Adipocyte (in vitro differentiated cells): ENCODE results near the gene APP.
A peak's percentile ranks its signal among the peaks of the same experiment; 100 is the strongest.

Source experiments
- DNase-seq: peaks from one replicate; pipeline ENCODE4 v3.0.0-alpha.2; 2015; ENCODE audit warnings: low read depth
- H3K27me3 ChIP-seq: replicated peaks from 2 replicates; pipeline ENCODE4 v1.7.0; 2013; ENCODE audit warnings: mild to moderate bottlenecking, low read length, moderate library complexity; ENCODE audit not compliant: control insufficient read depth, insufficient read depth
- H3K36me3 ChIP-seq: 2 replicates; pipeline ENCODE4 v1.7.0; 2013; ENCODE audit warnings: low read length, mild to moderate bottlenecking, moderate library complexity; ENCODE audit not compliant: control insufficient read depth, insufficient read depth, severe bottlenecking
- H3K4me1 ChIP-seq: 2 replicates; pipeline ENCODE4 v1.7.0; 2013; ENCODE audit warnings: mild to moderate bottlenecking, low read length, moderate library complexity; ENCODE audit not compliant: control insufficient read depth, insufficient read depth
- H3K4me3 ChIP-seq: 2 replicates; pipeline ENCODE4 v1.7.0; 2013; ENCODE audit warnings: mild to moderate bottlenecking, low read length, moderate library complexity
- H3K9ac ChIP-seq: 2 replicates; pipeline ENCODE4 v1.7.0; 2013; ENCODE audit warnings: mild to moderate bottlenecking, low read length, moderate library complexity
- H3K9me3 ChIP-seq: 2 replicates; pipeline ENCODE4 v1.7.0; 2013; ENCODE audit warnings: mild to moderate bottlenecking, low read length, moderate library complexity; ENCODE audit not compliant: control insufficient read depth

The APP gene

GRCh38 chr21:26159869-26160268, 10.7 kb downstream of the APP start:
- H3K9me3 ChIP-seq: no peaks in the 10 kb centered on the region
- H3K4me3 ChIP-seq: no peak overlapping the region
- no peak for DNase-seq
- no peaks in the 10 kb centered on the region for H3K36me3 ChIP-seq
- no peaks in the 10 kb centered on the region for H3K4me1 ChIP-seq
- no peak overlapping the region for H3K9ac ChIP-seq
- no peaks in the 10 kb centered on the region for H3K27me3 ChIP-seq

- peaks cover 4% of the 10 kb centered on the region for H3K4me1 ChIP-seq
- DNase-seq: no peak
- no peaks in the 10 kb centered on the region for H3K36me3 ChIP-seq
- no peaks in the 10 kb centered on the region for H3K9me3 ChIP-seq
- no peak overlapping the region for H3K9ac ChIP-seq
- H3K4me3 ChIP-seq: no peak overlapping the region
- no peaks in the 10 kb centered on the region for H3K27me3 ChIP-seq
These were observed 12.8 kb downstream of the APP start for GRCh38 chr21:26157801-26158200.

GRCh38 chr21:26154753-26155152, 15.8 kb downstream of the APP start:
- H3K4me1 ChIP-seq: peaks cover 4% of the 10 kb centered on the region

GRCh38 chr21:26153758-26154157, 16.8 kb downstream of the APP start:
- no peaks in the 10 kb centered on the region for H3K9me3 ChIP-seq
- H3K27me3 ChIP-seq: no peaks in the 10 kb centered on the region
- DNase-seq: peak; percentile 87
- no peaks in the 10 kb centered on the region for H3K36me3 ChIP-seq
- H3K4me3 ChIP-seq: no peak overlapping the region
- H3K9ac ChIP-seq: no peak overlapping the region
- peaks cover 13% of the 10 kb centered on the region for H3K4me1 ChIP-seq

More at GRCh38 chr21:26154753-26155152, 15.8 kb downstream of the APP start:
- Histone ChIP-seq H3K36me3 (no peaks in the 10 kb centered on the region), H3K9ac (no peak overlapping the region), H3K4me3 (no peak overlapping the region), H3K9me3 (no peaks in the 10 kb centered on the region), H3K27me3 (no peaks in the 10 kb centered on the region)
- no peak for DNase-seq

- Histone ChIP-seq H3K36me3 (no peaks in the 10 kb centered on the region), H3K9ac (no peak overlapping the region), H3K9me3 (no peaks in the 10 kb centered on the region), H3K4me3 (peak overlapping the region; percentile 8), H3K4me1 (peaks cover 24% of the 10 kb centered on the region), H3K27me3 (no peaks in the 10 kb centered on the region)
- DNase-seq: peak; percentile 67
These were observed 21.7 kb downstream of the APP start for GRCh38 chr21:26148840-26149354.

GRCh38 chr21:26148071-26148839, 22.3 kb downstream of the APP start:
- H3K4me1 ChIP-seq: peaks cover 19% of the 10 kb centered on the region
- DNase-seq: peak; percentile 38
- no peak overlapping the region for H3K9ac ChIP-seq
- no peaks in the 10 kb centered on the region for H3K36me3 ChIP-seq
- peak overlapping the region; percentile 5 for H3K4me3 ChIP-seq
- H3K27me3 ChIP-seq: no peaks in the 10 kb centered on the region
- H3K9me3 ChIP-seq: no peaks in the 10 kb centered on the region

- Histone ChIP-seq H3K4me3 (no peak overlapping the region), H3K9me3 (no peaks in the 10 kb centered on the region), H3K36me3 (no peaks in the 10 kb centered on the region), H3K9ac (no peak overlapping the region), H3K4me1 (peaks cover 19% of the 10 kb centered on the region), H3K27me3 (no peaks in the 10 kb centered on the region)
- DNase-seq: no peak
These were observed 23.0 kb downstream of the APP start for GRCh38 chr21:26147535-26147934.

- Histone ChIP-seq H3K36me3 (no peaks in the 10 kb centered on the region), H3K9ac (no peak overlapping the region), H3K9me3 (no peaks in the 10 kb centered on the region), H3K4me3 (no peak overlapping the region), H3K27me3 (no peaks in the 10 kb centered on the region), H3K4me1 (peaks cover 19% of the 10 kb centered on the region)
- DNase-seq: no peak
These were observed 23.9 kb downstream of the APP start for GRCh38 chr21:26146681-26147080.

GRCh38 chr21:26144031-26144430, 26.5 kb downstream of the APP start:
- no peak overlapping the region for H3K9ac ChIP-seq
- H3K4me1 ChIP-seq: peaks cover 29% of the 10 kb centered on the region
- no peak overlapping the region for H3K4me3 ChIP-seq
- H3K9me3 ChIP-seq: no peaks in the 10 kb centered on the region
- DNase-seq: no peak
- H3K27me3 ChIP-seq: no peaks in the 10 kb centered on the region
- no peaks in the 10 kb centered on the region for H3K36me3 ChIP-seq

- Histone ChIP-seq H3K4me3 (no peak overlapping the region), H3K27me3 (no peaks in the 10 kb centered on the region), H3K36me3 (no peaks in the 10 kb centered on the region), H3K4me1 (peaks cover 26% of the 10 kb centered on the region), H3K9me3 (no peaks in the 10 kb centered on the region), H3K9ac (no peak overlapping the region)
- DNase-seq: no peak
These were observed 28.2 kb downstream of the APP start for GRCh38 chr21:26142363-26142762.

- Histone ChIP-seq H3K9ac (no peak overlapping the region), H3K36me3 (no peaks in the 10 kb centered on the region), H3K4me3 (no peak overlapping the region), H3K27me3 (no peaks in the 10 kb centered on the region), H3K9me3 (no peaks in the 10 kb centered on the region), H3K4me1 (peaks cover 27% of the 10 kb centered on the region)
- DNase-seq: no peak
These were observed 29.6 kb downstream of the APP start for GRCh38 chr21:26140926-26141325.
